Measurements from ENCODE around the gene RETNLB. TPM values are rescaled to one million over a fixed set of nuclear protein-coding genes. Genes with fewer than 3 reads are reported as not detected.

RETNLB gene
- total and polyA plus RNA-seq, 4 donors: not detected

DNA sequence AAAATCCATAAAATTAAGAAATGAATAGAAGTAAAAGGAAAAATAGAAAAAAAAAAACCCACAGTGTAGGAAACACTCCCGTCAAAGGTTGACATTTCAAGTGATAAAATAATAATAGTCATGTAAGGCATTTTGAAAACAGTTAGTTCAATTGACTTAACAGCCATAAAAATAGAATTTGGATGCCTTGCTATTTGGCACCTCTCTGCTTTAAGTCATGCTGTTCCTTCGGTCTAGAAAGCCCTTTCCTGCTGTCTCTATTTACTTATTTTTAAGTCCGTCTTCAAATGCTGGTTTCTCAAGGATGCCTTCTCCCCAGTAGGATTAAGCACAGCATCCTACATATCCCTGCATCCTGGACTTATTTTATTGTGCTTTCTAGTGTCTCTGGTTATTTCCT, 22.3 kb upstream of the RETNLB start:
- Histone ChIP-seq H3K9me3 (ENCODE audit: control insufficient read depth in 4 of 4, low read length in 3 of 4) (no peaks in the 10 kb centered on the region), H3K27me3 (ENCODE audit: control insufficient read depth in 4 of 4, insufficient read depth in 4 of 4, low read length in 3 of 4) (no peaks in the 10 kb centered on the region), H3K27ac (ENCODE audit: low read depth in 1 of 2, low read length in 2 of 2) (no peak overlapping the region), H3K36me3 (ENCODE audit: control insufficient read depth in 4 of 4, insufficient read depth in 3 of 4, low read depth in 1 of 4, low read length in 3 of 4) (no peaks in the 10 kb centered on the region), H3K9ac (ENCODE audit: low read depth in 1 of 2, low read length in 2 of 2) (no peak overlapping the region), H3K4me1 (ENCODE audit: control insufficient read depth in 4 of 4, insufficient read depth in 4 of 4, low read length in 3 of 4) (no peaks in the 10 kb centered on the region), H3K4me3 (ENCODE audit: low read depth in 1 of 3, low read length in 3 of 3) (no peak overlapping the region)
- TF ChIP-seq SP1 (IDR thresholded peaks at IDR 0.05) (no peak), RAD21 (IDR thresholded peaks at IDR 0.05) (no peak), HNF4G (IDR thresholded peaks at IDR 0.05) (no peak), GABPA (IDR thresholded peaks at IDR 0.05 in 1 of 2, conservative IDR thresholded peaks at IDR 0.05 in 1 of 2) (no peak), HNF4A (conservative IDR thresholded peaks at IDR 0.05) (no peak), JUND (IDR thresholded peaks at IDR 0.05) (no peak), FOXA1 (IDR thresholded peaks at IDR 0.05) (no peak), TAF1 (conservative IDR thresholded peaks at IDR 0.05) (no peak), FOXA2 (IDR thresholded peaks at IDR 0.05) (no peak), RXRA (IDR thresholded peaks at IDR 0.05) (no peak), NR2F2 (IDR thresholded peaks at IDR 0.05) (no peak), EGR1 (IDR thresholded peaks at IDR 0.05; ENCODE audit: low read depth in 2 of 2) (no peak)
- TF ChIP-seq, protein P1, sequence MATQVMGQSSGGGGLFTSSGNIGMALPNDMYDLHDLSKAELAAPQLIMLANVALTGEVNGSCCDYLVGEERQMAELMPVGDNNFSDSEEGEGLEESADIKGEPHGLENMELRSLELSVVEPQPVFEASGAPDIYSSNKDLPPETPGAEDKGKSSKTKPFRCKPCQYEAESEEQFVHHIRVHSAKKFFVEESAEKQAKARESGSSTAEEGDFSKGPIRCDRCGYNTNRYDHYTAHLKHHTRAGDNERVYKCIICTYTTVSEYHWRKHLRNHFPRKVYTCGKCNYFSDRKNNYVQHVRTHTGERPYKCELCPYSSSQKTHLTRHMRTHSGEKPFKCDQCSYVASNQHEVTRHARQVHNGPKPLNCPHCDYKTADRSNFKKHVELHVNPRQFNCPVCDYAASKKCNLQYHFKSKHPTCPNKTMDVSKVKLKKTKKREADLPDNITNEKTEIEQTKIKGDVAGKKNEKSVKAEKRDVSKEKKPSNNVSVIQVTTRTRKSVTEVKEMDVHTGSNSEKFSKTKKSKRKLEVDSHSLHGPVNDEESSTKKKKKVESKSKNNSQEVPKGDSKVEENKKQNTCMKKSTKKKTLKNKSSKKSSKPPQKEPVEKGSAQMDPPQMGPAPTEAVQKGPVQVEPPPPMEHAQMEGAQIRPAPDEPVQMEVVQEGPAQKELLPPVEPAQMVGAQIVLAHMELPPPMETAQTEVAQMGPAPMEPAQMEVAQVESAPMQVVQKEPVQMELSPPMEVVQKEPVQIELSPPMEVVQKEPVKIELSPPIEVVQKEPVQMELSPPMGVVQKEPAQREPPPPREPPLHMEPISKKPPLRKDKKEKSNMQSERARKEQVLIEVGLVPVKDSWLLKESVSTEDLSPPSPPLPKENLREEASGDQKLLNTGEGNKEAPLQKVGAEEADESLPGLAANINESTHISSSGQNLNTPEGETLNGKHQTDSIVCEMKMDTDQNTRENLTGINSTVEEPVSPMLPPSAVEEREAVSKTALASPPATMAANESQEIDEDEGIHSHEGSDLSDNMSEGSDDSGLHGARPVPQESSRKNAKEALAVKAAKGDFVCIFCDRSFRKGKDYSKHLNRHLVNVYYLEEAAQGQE (IDR thresholded peaks at IDR 0.05): no peak
- TF ChIP-seq, protein P2, sequence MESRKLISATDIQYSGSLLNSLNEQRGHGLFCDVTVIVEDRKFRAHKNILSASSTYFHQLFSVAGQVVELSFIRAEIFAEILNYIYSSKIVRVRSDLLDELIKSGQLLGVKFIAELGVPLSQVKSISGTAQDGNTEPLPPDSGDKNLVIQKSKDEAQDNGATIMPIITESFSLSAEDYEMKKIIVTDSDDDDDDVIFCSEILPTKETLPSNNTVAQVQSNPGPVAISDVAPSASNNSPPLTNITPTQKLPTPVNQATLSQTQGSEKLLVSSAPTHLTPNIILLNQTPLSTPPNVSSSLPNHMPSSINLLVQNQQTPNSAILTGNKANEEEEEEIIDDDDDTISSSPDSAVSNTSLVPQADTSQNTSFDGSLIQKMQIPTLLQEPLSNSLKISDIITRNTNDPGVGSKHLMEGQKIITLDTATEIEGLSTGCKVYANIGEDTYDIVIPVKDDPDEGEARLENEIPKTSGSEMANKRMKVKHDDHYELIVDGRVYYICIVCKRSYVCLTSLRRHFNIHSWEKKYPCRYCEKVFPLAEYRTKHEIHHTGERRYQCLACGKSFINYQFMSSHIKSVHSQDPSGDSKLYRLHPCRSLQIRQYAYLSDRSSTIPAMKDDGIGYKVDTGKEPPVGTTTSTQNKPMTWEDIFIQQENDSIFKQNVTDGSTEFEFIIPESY (IDR thresholded peaks at IDR 0.05): no peak
- TF ChIP-seq, protein P3, sequence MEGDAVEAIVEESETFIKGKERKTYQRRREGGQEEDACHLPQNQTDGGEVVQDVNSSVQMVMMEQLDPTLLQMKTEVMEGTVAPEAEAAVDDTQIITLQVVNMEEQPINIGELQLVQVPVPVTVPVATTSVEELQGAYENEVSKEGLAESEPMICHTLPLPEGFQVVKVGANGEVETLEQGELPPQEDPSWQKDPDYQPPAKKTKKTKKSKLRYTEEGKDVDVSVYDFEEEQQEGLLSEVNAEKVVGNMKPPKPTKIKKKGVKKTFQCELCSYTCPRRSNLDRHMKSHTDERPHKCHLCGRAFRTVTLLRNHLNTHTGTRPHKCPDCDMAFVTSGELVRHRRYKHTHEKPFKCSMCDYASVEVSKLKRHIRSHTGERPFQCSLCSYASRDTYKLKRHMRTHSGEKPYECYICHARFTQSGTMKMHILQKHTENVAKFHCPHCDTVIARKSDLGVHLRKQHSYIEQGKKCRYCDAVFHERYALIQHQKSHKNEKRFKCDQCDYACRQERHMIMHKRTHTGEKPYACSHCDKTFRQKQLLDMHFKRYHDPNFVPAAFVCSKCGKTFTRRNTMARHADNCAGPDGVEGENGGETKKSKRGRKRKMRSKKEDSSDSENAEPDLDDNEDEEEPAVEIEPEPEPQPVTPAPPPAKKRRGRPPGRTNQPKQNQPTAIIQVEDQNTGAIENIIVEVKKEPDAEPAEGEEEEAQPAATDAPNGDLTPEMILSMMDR (IDR thresholded peaks at IDR 0.05; ENCODE audit: low read depth, low read length, missing input control): no peak
- TF ChIP-seq, protein P4, sequence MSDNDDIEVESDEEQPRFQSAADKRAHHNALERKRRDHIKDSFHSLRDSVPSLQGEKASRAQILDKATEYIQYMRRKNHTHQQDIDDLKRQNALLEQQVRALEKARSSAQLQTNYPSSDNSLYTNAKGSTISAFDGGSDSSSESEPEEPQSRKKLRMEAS (IDR thresholded peaks at IDR 0.05): no peak
- 81% methylated on average over 3 of the region's 3 CpGs for WGBS
- DNase-seq (ENCODE audit: low spot score): no peak

DNA sequence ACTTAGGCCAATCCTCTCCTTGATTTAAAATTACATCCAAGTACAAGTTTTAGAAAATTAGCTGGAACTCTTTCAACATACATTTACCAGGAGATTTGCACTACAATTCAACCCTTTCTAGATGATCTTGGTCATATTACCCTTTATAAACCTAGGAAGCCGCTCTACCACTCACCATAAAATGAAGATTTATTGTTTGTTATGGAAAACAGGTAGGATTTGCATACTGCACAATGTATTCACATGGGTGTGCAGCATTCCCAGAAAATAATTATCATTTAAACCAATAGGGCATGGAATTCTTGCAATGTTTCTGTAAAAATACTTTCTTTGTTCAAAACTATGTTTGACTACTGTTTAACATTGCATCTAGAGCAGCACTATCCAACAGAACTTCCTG, 18.4 kb upstream of the RETNLB start:
- no peaks in the 10 kb centered on the region for H3K27me3 ChIP-seq (ENCODE audit: control insufficient read depth in 4 of 4, insufficient read depth in 4 of 4, low read length in 3 of 4)
- H3K9me3 ChIP-seq (ENCODE audit: control insufficient read depth in 4 of 4, low read length in 3 of 4): no peaks in the 10 kb centered on the region
- H3K9ac ChIP-seq (ENCODE audit: low read depth in 1 of 2, low read length in 2 of 2): no peak overlapping the region
- no peak overlapping the region for H3K4me3 ChIP-seq (ENCODE audit: low read depth in 1 of 3, low read length in 3 of 3)
- DNase-seq (ENCODE audit: low spot score): no peak
- H3K36me3 ChIP-seq (ENCODE audit: control insufficient read depth in 4 of 4, insufficient read depth in 3 of 4, low read depth in 1 of 4, low read length in 3 of 4): no peaks in the 10 kb centered on the region
- 66% methylated on average over 1 of the region's 1 CpG for WGBS
- H3K4me1 ChIP-seq (ENCODE audit: control insufficient read depth in 4 of 4, insufficient read depth in 4 of 4, low read length in 3 of 4): no peaks in the 10 kb centered on the region
- no peak overlapping the region for H3K27ac ChIP-seq (ENCODE audit: low read depth in 1 of 2, low read length in 2 of 2)
- TF ChIP-seq, protein P5, sequence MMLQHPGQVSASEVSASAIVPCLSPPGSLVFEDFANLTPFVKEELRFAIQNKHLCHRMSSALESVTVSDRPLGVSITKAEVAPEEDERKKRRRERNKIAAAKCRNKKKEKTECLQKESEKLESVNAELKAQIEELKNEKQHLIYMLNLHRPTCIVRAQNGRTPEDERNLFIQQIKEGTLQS (IDR thresholded peaks at IDR 0.05): no peak
- no peak for TF ChIP-seq GABPA (IDR thresholded peaks at IDR 0.05 in 1 of 2, conservative IDR thresholded peaks at IDR 0.05 in 1 of 2)
- no peak for TF ChIP-seq RAD21 (IDR thresholded peaks at IDR 0.05)
- no peak for TF ChIP-seq YY1 (IDR thresholded peaks at IDR 0.05)
- TF ChIP-seq SP1 (IDR thresholded peaks at IDR 0.05): no peak
- no peak for TF ChIP-seq RXRA (IDR thresholded peaks at IDR 0.05)
- no peak for TF ChIP-seq HNF4A (conservative IDR thresholded peaks at IDR 0.05)
- TF ChIP-seq, protein P1 (IDR thresholded peaks at IDR 0.05): no peak
- no peak for TF ChIP-seq HNF4G (IDR thresholded peaks at IDR 0.05)
- TF ChIP-seq, protein P4 (IDR thresholded peaks at IDR 0.05): no peak
- TF ChIP-seq FOXA1 (IDR thresholded peaks at IDR 0.05): no peak
- TF ChIP-seq TAF1 (conservative IDR thresholded peaks at IDR 0.05): no peak
- no peak for TF ChIP-seq EGR1 (IDR thresholded peaks at IDR 0.05; ENCODE audit: low read depth in 2 of 2)
